GM19397 (cell line): ENCODE data around the gene KRT77.
"Not testable (repeated sequence)": the region's sequence is repeated elsewhere in the genome, so short reads cannot be mapped to it uniquely, and the experiment has no call there.

Experiments used
- ATAC-seq: cut with Tn5 transposase; IDR thresholded peaks from one replicate; pipeline ENCODE4 v1.9.1; 2021; ENCODE audit warnings: mild to moderate bottlenecking, moderate library complexity; ENCODE audit not compliant: unreplicated experiment

The KRT77 gene

GRCh38 chr12:52703424-52703823 lies at the start of gene KRT77:
Gene KRT77, minus strand, starts transcription at chr12:52703524. Its CDS starts 90 bp downstream, at chr12:52703434.
- ATAC-seq: no peak

- ATAC-seq: no peak
Observed at GRCh38 chr12:52752516-52752915, 49.2 kb upstream of the KRT77 start.

- no peak for ATAC-seq
Observed at GRCh38 chr12:52751795-52752194, 48.5 kb upstream of the KRT77 start.

DNA sequence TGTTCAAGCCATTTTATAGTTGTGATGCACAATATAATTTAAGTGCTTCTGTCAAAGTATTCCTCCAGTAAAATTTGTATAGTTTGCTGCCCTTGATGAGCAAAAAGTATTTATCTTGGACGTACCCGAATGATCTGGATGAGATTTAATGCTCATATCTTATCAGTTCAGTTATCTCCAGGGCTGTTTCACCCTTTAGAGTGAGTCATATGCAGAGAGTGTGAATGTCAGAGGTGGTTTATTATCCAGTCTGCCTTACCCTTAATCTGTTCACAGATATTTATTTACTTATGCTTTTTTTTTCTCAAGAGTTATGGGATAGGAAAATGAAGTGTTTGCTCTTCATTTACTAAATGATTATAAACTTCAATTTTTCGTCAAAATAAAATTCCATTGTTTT lies 47.2 kb upstream of the KRT77 start:
- not testable (repeated sequence) for ATAC-seq

DNA sequence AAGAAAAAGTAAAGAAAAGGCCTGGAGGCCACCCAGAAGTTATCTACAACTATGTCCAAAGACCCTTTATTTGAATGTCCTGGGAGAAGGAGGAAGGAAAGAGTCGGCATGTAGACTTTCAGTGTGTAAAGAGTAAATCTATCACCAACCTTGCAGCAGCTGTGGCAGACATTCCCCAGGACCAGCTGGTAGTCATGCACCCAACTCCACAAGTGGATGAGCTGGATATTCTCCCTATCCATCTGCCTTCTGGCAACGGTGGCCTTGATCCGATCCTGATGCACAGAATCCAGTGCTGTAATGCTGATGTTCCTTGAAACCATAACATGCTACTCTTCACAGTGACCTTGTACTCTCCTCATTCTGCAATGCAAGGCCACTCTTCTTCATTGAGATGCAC lies 46.5 kb upstream of the KRT77 start:
- ATAC-seq: no peak

GRCh38 chr12:52748578-52748977 lies 45.3 kb upstream of the KRT77 start:
- ATAC-seq: no peak

GRCh38 chr12:52745554-52745953 lies 42.2 kb upstream of the KRT77 start:
- ATAC-seq: no peak

DNA sequence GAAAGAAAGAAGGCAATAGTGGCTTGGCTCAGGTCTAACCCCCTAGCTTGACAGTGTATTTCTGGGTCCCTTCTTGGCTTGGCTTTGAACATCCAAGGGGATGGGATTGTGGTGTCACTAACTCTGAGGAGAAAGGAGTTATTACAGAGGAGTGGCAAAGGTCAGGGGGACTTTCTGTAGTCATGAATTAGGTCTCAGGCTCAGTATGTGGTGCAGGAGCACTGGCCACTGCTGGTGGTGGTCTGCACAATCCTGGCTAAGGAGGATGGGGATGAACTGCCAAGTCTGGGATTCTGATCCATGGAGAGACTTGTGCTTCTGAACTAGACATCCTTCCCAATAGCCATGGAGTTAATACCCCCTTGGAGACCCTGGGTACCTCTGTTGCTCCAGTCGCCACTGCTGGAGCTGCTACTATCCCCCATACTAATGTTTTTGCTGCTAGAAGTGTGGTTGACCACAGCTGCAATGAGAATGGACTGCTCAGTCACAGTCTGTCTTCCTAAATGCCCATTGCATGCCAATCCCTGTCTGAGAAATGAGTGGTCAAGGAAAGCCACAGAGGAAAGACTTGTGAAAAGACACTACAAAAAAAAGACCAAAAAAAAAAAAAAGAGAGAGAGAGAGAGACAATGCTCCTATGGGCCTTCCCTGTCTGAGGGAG lies 41.3 kb upstream of the KRT77 start:
- ATAC-seq: no peak

DNA sequence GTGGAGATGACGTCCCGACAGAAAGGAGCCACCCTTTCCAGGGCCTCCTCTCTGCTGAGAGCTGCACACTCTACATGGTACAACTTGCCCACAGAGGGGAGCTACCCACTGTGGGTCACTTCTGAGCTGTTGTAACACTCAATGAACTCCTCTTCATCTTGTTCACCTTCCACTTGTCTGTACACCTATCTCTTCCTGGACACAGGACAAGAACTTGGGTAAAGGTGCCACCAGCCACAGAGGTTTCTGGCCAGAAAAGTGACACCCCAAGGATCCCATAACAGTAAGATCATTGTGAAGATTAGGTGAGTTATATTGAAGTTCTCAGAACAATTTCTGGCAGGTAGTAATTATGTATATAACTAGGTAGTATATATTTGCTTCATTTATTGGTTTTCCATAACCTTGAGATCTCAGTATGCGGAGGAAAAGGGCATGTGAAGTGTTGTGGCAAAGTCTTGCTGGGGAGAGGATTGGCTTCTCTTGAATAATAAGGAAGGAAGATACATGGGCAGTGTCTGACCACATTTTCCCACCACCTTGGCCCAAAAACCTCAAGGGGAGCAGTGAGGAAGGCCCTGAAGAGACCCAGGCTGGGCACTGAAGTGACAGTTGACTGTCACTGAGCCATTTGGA lies 39.6 kb upstream of the KRT77 start:
- ATAC-seq: no peak

DNA sequence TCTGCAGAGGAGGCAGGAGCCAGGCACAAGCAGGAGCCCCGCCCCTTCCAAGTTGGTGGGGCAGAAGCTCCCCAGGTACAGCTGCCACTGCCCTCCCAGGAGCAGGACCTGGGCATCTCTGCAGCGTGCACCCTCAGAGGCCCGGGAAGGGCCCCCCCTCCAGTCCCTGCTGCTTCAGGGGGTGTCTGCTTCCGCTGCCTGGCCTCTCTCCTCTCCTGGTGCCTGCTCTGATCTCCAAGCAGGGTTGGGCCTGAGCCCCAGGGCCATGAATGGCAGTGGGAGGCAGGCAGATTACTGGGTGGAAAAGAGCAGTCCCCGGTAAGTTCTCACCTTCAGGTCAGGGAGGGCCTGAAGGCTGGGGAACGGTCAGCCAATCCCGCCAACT lies 38.9 kb upstream of the KRT77 start:
- no peak for ATAC-seq

- no peak for ATAC-seq
Observed at GRCh38 chr12:52741375-52742195, 38.3 kb upstream of the KRT77 start.

DNA sequence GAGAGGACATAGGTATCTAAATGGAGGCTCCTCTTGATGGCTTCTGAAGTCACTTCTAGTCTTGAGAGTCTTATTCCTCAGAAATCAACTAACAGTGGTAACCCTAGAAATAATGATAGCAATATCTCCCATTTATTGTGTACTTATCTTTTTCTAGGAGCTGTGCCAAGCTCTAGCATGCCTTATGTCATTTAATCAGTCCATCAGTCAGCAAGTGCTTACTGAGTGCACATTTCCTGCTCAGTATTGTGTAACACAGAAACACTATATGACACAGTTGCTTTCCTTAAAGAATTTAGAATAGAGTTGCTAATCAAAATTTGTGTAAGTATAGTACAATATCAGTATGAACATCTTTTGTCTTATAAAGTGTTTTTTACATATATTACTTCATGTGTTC lies 37.3 kb upstream of the KRT77 start:
- ATAC-seq: no peak

GRCh38 chr12:52739963-52740362 lies 36.6 kb upstream of the KRT77 start:
- ATAC-seq: no peak

DNA sequence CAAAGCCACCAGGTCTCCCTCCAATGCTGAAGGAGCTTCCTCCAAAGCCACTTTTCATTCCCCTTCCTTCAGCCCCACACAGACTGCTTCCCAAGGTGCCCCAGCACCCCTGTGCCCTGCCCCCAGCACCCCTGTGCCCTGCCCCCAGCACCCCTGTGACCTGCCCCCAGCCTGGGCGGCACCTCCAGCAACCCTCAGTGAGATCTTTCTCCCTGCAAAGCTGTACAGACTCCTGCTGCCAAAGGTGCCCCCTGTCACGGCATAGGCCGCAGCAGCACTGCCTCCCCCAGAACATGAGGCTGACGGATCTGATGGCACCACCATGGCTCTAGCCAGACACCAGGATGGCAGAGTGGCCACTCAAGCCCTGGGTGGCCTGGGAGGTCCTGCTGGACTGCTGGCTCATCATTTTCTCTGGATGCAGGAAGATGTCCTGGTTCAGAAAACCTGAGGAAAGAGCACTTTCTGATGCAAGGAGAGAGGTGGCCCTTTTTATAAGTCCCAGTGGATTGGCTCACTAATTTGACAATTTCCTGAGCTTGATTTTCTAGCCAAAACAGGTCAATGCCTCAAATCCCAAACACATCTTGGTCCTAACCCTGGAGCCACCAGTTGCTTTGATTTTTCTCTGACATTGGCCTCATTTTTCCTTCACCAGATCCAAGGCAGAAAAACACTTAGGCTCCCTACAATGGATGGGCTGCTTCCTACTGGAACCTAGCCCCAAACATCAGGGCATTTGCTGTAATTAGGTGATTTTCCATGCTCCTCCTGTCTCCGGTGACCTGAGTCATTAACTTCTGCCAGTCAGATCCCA lies 32.7 kb upstream of the KRT77 start:
- ATAC-seq: no peak

GRCh38 chr12:52735106-52735505 lies 31.8 kb upstream of the KRT77 start:
- no peak for ATAC-seq

DNA sequence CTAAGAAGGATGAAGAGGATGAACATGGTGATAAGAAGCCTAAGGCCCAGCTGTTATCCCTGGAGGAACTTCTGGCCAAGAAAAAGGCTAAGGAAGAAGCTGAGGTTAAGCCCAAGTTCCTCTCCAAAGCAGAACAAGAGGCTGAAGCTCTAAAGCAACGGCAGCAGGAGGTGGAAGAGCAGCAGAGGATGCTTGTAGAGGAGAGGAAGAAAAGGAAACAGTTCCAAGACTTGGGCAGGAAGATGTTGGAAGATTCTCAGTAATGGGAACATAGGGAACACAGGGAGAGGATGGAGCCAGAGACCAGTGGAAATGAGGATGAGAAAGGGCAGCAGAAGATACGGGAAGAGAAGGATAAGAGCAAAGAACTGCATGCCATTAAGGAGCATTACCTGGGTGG lies 27.5 kb upstream of the KRT77 start:
- ATAC-seq: no peak

DNA sequence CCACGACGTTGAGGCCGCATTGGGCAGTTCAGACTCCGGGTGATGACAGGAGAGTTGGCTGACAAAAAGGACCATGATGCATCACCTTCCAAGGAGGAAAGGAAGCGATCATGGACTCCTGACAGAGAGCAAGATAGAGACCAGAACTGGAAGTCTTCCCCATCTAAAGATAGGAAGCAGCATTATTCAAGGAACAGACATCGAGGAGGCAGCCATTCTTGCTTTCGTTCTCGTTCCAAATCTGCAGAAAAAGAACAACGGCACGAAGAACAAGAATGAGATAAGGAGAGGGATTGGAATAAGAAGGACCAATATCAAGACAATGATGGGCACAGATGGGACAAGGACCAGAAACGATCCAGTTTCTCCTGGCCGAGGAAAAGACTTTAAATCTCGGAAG lies 27.1 kb upstream of the KRT77 start:
- no peak for ATAC-seq

- ATAC-seq: no peak
Observed at GRCh38 chr12:52729147-52729546, 25.8 kb upstream of the KRT77 start.

GRCh38 chr12:52728374-52728773 lies 25.1 kb upstream of the KRT77 start:
- no peak for ATAC-seq

DNA sequence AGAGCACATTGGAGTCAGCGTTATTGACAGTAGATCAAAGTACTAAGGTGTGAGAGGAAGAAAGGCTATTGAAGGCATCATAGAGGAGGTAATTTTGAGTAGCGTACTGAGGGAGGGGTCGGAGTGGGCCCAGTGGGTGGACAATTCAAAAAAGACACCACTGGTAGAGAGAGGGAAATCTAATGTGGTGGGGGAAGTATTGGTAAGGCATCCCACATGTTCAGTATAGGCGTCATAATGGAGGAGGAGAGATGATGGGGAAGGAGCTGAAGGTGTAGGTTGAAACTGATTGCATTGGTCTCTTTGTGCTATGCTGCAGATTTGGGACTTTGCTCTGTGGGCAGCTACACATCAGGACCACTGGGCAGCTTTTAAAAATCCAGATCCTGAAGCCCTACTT lies 23.7 kb upstream of the KRT77 start:
- ATAC-seq: no peak

GRCh38 chr12:52726451-52726850 lies 23.1 kb upstream of the KRT77 start:
- ATAC-seq: no peak
